Muscle layer of duodenum (tissue), 2 donors: ENCODE results near the gene PACRG.

ENCODE experiments used
- H3K27ac ChIP-seq: one replicate; pipeline ENCODE4 v1.7.0; 2013; ENCODE audit warnings: mild to moderate bottlenecking, low read length
- H3K27me3 ChIP-seq: one replicate; pipeline ENCODE4 v1.7.0; 2013; ENCODE audit warnings: low read depth, mild to moderate bottlenecking, control low read depth, low read length
- H3K36me3 ChIP-seq, 2 donors: one replicate each; pipeline ENCODE4 v1.7.0; 2013; ENCODE audit warnings: low read length in 2 of 2, control low read depth in 1 of 2, mild to moderate bottlenecking in 1 of 2; ENCODE audit not compliant: insufficient read depth in 2 of 2, control insufficient read depth in 1 of 2
- H3K4me1 ChIP-seq, 2 donors: one replicate each; pipeline ENCODE4 v1.7.0; 2013; ENCODE audit warnings: low read length in 2 of 2, mild to moderate bottlenecking in 2 of 2, control low read depth in 1 of 2, moderate library complexity in 1 of 2; ENCODE audit not compliant: insufficient read depth in 2 of 2, control insufficient read depth in 1 of 2
- H3K4me3 ChIP-seq, 2 donors: one replicate each; pipeline ENCODE4 v1.7.0; 2013; ENCODE audit warnings: low read length in 2 of 2, low read depth in 1 of 2, mild to moderate bottlenecking in 1 of 2
- H3K9me3 ChIP-seq, 2 donors: one replicate each; pipeline ENCODE4 v1.7.0; 2013; ENCODE audit warnings: low read length in 2 of 2, control low read depth in 1 of 2, mild to moderate bottlenecking in 1 of 2; ENCODE audit not compliant: control insufficient read depth in 1 of 2
- donor health status: healthy.

The PACRG gene

DNA sequence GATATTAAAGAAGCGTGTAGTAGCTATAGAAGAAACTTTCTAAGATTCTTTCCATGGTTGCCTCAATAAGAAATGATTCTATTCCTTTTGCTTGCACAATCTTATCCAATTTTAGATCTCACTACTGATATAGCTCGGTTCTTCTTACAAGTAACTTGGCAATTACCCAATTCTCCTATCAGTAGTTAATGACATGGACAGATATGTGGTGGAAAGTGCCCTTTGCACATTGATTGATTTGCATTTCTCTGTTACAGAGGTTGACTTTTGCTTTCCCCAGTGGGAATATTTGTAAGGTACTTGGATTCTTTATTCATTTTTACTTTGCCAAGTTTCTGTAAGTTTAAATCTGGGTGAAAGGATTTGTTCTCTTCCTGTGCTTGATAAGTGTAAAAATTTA is 593.0 kb downstream of the PACRG start:
- Histone ChIP-seq H3K4me1 (peaks cover 0 to 11% of the 10 kb centered on the region in 2 donors), H3K36me3 (no peaks in the 10 kb centered on the region), H3K4me3 (no peak overlapping the region), H3K27ac (no peak overlapping the region), H3K27me3 (no peaks in the 10 kb centered on the region), H3K9me3 (no peaks in the 10 kb centered on the region)

DNA sequence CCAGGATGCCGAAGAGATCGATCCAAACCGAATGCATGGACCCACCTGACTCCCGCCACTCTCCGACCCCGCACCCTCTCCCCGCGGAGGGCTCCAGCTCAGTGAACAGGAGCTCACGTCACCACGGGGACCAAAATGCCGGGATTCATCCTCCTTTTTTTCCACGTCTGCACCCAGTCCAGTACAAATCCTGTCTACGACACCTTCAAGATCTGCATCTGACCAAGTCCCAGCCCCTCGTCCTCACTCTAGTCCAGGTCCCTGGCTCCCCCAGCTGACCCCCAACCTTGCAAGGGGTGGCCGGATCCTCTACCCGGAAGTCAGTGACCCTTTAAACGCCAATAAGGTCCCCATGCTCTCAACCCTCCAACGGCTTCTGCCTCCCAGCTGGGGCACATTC is 593.9 kb downstream of the PACRG start:
- Histone ChIP-seq H3K4me1 (peaks cover 0 to 11% of the 10 kb centered on the region in 2 donors), H3K27me3 (no peaks in the 10 kb centered on the region), H3K27ac (no peak overlapping the region), H3K36me3 (no peaks in the 10 kb centered on the region), H3K9me3 (no peaks in the 10 kb centered on the region), H3K4me3 (no peak overlapping the region)

DNA sequence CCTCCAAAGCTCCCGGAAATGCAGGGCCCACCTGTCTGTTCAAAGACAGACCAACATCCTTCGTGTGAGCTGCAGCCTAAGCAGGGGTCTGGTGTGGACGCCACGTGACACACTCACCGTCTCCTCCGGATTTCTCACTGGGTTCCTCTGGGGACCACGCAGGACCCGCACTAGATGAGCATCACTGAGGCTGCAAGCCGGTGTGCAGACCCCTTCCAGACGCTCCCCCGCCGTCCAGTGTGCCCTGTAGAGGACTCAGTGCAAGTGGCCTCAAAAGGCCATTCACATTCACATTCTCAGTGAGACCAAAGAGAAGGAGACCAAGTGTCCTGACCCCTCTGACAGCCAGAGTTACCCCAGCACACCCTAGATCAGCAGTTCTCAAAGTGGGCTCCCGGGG is 595.5 kb downstream of the PACRG start:
- no peak overlapping the region for H3K4me3 ChIP-seq
- H3K4me1 ChIP-seq: peaks cover 0 to 11% of the 10 kb centered on the region in 2 donors
- H3K9me3 ChIP-seq: peaks cover 0 to 2% of the 10 kb centered on the region in 2 donors
- H3K27ac ChIP-seq: no peak overlapping the region
- no peaks in the 10 kb centered on the region for H3K36me3 ChIP-seq
- no peaks in the 10 kb centered on the region for H3K27me3 ChIP-seq

DNA sequence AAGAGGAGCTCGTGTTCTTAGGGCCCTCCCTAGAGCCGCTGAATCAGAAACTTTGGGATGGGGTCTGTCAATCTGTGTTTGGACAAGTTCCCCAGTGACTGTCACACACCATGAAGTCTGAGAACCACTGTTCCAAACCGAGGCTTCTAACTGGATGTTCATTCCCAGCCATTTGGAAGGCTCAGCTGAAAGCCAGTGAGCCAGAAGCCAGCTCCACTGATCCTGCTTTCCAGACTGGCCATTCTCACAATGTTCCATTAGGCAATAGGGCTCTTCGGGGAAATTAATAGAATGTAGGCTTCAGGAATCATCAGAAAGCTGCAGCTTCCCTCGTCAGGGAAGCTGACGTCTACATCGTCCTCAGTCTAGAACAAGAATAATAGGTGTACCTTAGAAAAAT is 595.9 kb downstream of the PACRG start:
- H3K4me1 ChIP-seq: peaks cover 0 to 11% of the 10 kb centered on the region in 2 donors
- H3K9me3 ChIP-seq: peaks cover 0 to 2% of the 10 kb centered on the region in 2 donors
- H3K27ac ChIP-seq: no peak overlapping the region
- H3K27me3 ChIP-seq: no peaks in the 10 kb centered on the region
- no peak overlapping the region for H3K4me3 ChIP-seq
- no peaks in the 10 kb centered on the region for H3K36me3 ChIP-seq

DNA sequence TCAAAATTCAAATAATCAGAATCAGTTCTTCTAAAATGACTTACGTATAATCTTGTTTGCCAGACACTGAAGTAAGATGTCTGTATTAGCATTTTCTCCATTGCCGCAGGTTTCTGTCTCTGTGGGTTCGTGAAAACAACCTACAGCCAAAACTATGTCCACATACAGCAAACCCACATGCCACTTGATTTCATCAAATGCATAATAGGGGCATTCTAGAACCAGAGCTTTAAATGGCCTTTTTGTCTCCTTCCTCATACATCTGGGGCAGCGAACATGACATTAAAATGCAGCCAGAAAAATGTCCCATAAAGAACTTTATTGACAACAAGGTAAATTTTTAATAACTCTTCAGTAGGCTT is 596.5 kb downstream of the PACRG start:
- no peaks in the 10 kb centered on the region for H3K36me3 ChIP-seq
- no peak overlapping the region for H3K4me3 ChIP-seq
- H3K4me1 ChIP-seq: peaks cover 0 to 11% of the 10 kb centered on the region in 2 donors
- peaks cover 0 to 2% of the 10 kb centered on the region in 2 donors for H3K9me3 ChIP-seq
- no peak overlapping the region for H3K27ac ChIP-seq
- H3K27me3 ChIP-seq: no peaks in the 10 kb centered on the region

DNA sequence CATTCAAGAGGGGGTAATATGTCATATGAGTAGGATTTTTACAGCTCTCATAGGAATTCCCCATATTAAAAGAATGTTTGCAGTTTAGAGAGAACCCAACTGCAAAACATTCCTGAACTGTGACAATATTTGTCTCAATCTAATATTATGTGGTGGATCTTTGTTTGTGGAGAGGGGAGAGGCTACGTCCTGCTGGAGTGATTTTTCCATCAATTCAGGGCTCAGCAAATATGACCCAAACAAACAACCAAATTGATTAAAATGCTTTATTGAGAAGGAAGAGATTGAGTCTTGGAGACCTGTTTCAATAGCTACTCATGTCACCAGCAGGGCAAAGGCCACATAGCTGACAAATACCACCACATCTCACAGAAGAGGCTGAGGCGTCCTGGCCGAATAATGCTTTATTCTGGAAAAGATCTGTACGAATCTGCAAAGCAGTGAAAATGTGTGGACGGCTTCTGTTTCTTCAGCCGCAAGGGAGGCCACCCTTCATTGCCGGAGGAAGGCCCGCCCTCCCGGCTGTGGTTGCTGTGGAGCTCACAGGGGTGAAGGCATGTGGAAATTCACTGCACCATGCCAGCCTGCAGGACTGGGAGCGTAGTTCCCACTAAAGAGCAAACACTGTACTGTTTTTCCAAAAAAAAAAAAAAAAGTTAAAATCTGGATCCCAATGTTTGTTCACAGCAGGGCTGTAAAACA is 597.1 kb downstream of the PACRG start:
- Histone ChIP-seq H3K36me3 (no peaks in the 10 kb centered on the region), H3K4me3 (no peak overlapping the region), H3K27ac (no peak overlapping the region), H3K9me3 (peaks cover 0 to 2% of the 10 kb centered on the region in 2 donors), H3K27me3 (no peaks in the 10 kb centered on the region), H3K4me1 (peaks cover 0 to 11% of the 10 kb centered on the region in 2 donors)

DNA sequence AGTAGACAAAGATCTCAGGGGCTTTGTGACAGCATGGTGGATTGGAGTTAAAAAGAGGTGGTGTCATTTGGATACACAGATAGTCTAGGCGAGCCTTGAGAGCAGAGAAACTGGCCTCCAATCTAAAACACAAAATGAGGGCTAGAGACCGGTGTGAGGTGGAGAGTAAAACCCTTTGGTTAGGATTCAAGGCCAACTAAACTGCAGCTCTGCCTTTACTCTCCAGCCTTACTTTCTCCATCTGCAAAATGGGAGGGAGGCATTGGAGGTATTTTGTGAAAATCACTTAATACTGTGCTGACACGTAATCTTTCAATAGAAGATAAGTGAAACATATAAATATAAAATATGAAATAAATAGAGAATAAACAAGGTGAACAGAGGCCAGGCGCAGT is 597.6 kb downstream of the PACRG start:
- Histone ChIP-seq H3K4me3 (no peak overlapping the region), H3K27me3 (no peaks in the 10 kb centered on the region), H3K9me3 (peaks cover 0 to 2% of the 10 kb centered on the region in 2 donors), H3K4me1 (peaks cover 0 to 9% of the 10 kb centered on the region in 2 donors), H3K36me3 (no peaks in the 10 kb centered on the region), H3K27ac (no peak overlapping the region)

DNA sequence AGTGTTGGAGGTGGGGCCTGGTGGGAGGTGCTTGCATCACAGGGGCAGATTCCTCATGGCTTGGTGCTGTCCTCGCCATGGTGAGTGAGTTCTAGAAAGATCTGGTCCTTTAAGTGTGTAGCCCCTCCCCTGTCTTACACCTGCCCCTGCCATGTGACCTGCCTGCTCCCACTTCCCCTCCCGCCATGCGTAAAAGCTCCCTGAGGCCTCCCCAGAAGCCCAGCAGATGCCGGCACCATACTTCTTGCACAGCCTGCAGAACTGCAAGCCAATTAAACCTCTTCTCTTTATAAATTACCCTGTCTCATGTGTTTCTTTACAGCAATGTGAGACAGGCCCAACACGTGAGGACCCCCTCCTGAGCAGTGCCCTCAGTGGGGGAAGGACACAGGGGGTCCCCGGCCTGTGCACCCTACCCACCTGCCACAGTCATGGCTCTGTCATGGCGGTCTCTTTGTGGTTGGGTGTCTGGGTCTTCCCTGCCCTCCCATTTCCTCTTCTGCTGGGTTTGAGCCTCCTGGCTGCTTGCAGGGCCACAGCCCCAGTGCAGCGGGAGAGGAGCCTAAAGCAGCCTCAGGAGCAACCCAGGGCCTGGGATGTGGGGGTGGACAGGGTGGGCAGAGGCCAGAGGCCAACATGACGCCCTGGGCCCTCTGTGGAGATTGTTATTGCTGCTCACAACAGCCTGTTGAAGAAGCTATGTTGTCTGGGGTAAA is 599.5 kb downstream of the PACRG start:
- Histone ChIP-seq H3K27ac (no peak overlapping the region), H3K27me3 (no peaks in the 10 kb centered on the region), H3K4me3 (no peak overlapping the region), H3K36me3 (no peaks in the 10 kb centered on the region), H3K9me3 (peaks cover 0 to 2% of the 10 kb centered on the region in 2 donors), H3K4me1 (peaks cover 0 to 5% of the 10 kb centered on the region in 2 donors)

DNA sequence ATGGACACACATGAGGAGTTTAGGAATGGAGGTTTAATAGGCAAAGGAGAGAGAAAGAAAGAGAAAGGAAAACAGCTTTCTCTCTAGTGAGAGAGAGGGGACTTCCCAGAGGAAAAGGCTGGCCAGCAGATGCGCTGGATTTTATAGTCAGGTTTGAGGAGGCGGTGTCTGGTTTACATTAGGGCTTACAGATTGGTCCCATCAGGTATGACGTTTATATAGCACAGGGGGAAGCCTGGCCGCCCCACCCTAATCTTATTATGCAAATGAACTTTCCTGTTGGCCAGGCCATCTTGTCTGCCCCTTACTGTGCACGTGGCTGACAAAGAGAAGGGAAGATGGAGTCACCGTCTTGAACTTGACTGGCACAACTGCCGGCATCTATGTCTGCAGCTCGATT is 600.1 kb downstream of the PACRG start:
- peaks cover 0 to 5% of the 10 kb centered on the region in 2 donors for H3K4me1 ChIP-seq
- H3K4me3 ChIP-seq: no peak overlapping the region
- no peaks in the 10 kb centered on the region for H3K27me3 ChIP-seq
- H3K9me3 ChIP-seq: peaks cover 0 to 2% of the 10 kb centered on the region in 2 donors
- H3K27ac ChIP-seq: no peak overlapping the region
- H3K36me3 ChIP-seq: no peaks in the 10 kb centered on the region

DNA sequence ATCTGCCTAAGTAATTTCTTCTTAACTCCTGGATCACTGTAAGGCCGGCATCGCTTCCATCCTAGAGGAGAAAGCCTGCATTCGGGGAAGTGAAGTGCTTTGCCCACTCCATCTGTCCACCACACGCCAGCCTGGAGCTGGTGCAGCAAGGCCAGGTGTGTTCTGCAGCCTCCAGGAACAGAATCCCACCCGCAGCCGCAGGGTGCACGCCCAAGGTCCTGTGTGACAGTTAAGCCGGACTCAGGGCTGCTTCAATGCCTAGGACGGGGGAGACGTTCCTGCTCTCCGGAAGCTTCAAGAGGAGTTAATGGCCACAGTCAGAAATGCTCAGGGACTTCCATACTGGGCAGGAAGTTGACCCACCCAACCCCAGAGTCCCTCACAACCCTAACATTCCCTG is 600.6 kb downstream of the PACRG start:
- Histone ChIP-seq H3K36me3 (no peaks in the 10 kb centered on the region), H3K27me3 (no peaks in the 10 kb centered on the region), H3K9me3 (peaks cover 0 to 2% of the 10 kb centered on the region in 2 donors), H3K4me3 (no peak overlapping the region), H3K4me1 (peaks cover 0 to 5% of the 10 kb centered on the region in 2 donors), H3K27ac (no peak overlapping the region)

DNA sequence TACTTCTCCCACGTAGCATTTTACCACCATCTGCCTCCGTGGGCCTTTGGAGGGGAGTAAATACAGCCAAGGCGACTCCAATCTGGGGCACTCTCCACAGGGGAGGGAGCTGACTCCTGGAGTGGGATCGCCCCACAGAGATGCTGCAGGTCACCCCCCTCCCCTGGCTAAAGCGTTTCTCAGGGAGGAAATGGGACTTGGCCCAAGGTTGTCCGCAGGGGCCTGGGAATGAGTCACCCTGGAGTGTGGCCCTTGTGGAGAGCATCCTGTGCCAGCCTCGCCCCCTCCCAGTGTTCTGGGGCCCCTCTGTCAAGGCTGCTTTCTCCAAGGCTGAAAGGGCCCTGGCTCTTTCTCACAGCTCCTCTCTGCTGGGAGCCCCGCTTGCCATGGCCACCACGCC is 602.2 kb downstream of the PACRG start:
- Histone ChIP-seq H3K9me3 (peaks cover 0 to 2% of the 10 kb centered on the region in 2 donors), H3K36me3 (no peaks in the 10 kb centered on the region), H3K27me3 (no peaks in the 10 kb centered on the region), H3K4me1 (peaks cover 0 to 1% of the 10 kb centered on the region in 2 donors), H3K27ac (no peak overlapping the region), H3K4me3 (no peak overlapping the region)
